K562 (cell line): Measurements from ENCODE around the gene MGAT4B. TPM values are rescaled to one million over a fixed set of nuclear protein-coding genes. Genes with fewer than 3 reads are reported as not detected.

Source experiments
- HMGN3 ChIP-seq: IDR thresholded peaks from 2 replicates; pipeline ENCODE4 v1.6.1; 2011; ENCODE audit warnings: borderline replicate concordance, low read depth, mild to moderate bottlenecking, mixed read lengths, low read length; ENCODE audit not compliant: insufficient read length; ENCODE audit errors: extremely low read depth
- MBD1 ChIP-seq: fragments of 250-450 bp; sonication (Bioruptor Pico); IDR thresholded peaks from 2 replicates; pipeline ENCODE4 v1.8.0; 2022; ENCODE audit warnings: inconsistent platforms
- SETDB1 ChIP-seq: IDR thresholded peaks from one replicate; pipeline ENCODE4 v1.6.1; 2012; ENCODE audit warnings: low read length, control low read depth, inconsistent platforms
- UBTF ChIP-seq, 2 experiments: IDR thresholded peaks; 2 replicates each; pipeline ENCODE4 v1.6.1; 2012; ENCODE audit warnings: improper control_type of control experiment in 2 of 2, low read depth in 2 of 2, low read length in 2 of 2, borderline replicate concordance in 1 of 2
- ZNF444 ChIP-seq: fragments of 250-450 bp; sonication (Bioruptor Pico); IDR thresholded peaks from 2 replicates; pipeline ENCODE4 v1.4.0; 2020; ENCODE audit warnings: mild to moderate bottlenecking, moderate library complexity
- polyA plus RNA-seq, 8 experiments: library from polyadenylated mRNA; depleted of rRNA in 4 of 8; stranded (reverse) in 5 of 8; unstranded in 3 of 8; fragments of >200 nt; fragmentation: Nextera tagmentation in 2 of 8; fragmentation: Illumina TruSeq in 1 of 8; extraction: Ambion mirVana in 2 of 8; extraction: Trizol in 1 of 8; gene quantifications; 2 replicates each; pipeline versions ENCODE4 v1.2.1 to v1.2.3, GENCODE V29; 2011 to 2014; ENCODE audit warnings: inconsistent platforms in 1 of 8, missing spikeins in 1 of 8
- total RNA-seq, 7 experiments: library from RNA; depleted of rRNA in 6 of 7; stranded (reverse); fragments of >200 nt in 6 of 7; fragmentation: Illumina TruSeq in 2 of 7; extraction: Trizol in 2 of 7; gene quantifications; 2 replicates each; pipeline versions ENCODE4 v1.2.1 to v1.2.3, GENCODE V29; 2011 to 2021; ENCODE audit warnings: low replicate concordance in 1 of 7

MGAT4B gene
- total and polyA plus RNA-seq, 9 of the 15 experiments (the other 6 are each of a cell fraction or from before 2014, with no cell fraction given) = 0.34 to 133 (median 75.4) TPM

GRCh38 chr5:179821298-179822058, 14.8 kb upstream of the MGAT4B start (continued):
- TF ChIP-seq UBTF (IDR thresholded peaks at IDR 0.05; ENCODE audit: borderline replicate concordance in 1 of 2, low read depth in 2 of 2, low read length in 2 of 2) (peak in 1 of 2 experiments; percentile 19; a peak in 1 of 4 replicates), MBD1 (CRISPR knock-in tag) (no peak), ZNF444 (CRISPR knock-in tag) (no peak), SETDB1 (no peak), HMGN3 (peak; percentile 97)
